CD4-positive, alpha-beta T cell (primary cell): ENCODE results near the gene PKIB. TPM values are rescaled to one million over a fixed set of nuclear protein-coding genes. Genes with fewer than 3 reads are reported as not detected.

ENCODE experiments used
- ATAC-seq: fragments of 200-7000 bp; cut with Tn5 transposase; one replicate; pipeline ENCODE4 v1.10.0; 2022; ENCODE audit warnings: mild to moderate bottlenecking; ENCODE audit not compliant: poor library complexity
- CTCF ChIA-PET: fragments of 350-600 bp; sonication (Branson Sonifier 250); formaldehyde crosslinking; loops from one replicate; lab custom pipeline; 2021; ENCODE audit warnings: antibody characterized with exemption, inconsistent platforms; lab: Charles Lee
- POLR2A ChIA-PET: fragments of 350-600 bp; sonication (Branson Sonifier 250); formaldehyde crosslinking; loops from one replicate; lab custom pipeline; 2021; ENCODE audit warnings: antibody characterized with exemption, inconsistent platforms; lab: Charles Lee
- DNase-seq, 14 experiments: peaks; one replicate each; pipeline ENCODE4 v3.0.0-alpha.2; 2013 to 2020; ENCODE audit warnings: mixed read lengths in 2 of 14
- H3K27ac ChIP-seq, 2 donors: one replicate each; pipeline versions ENCODE4 v1.5.1 to v1.7.0; 2013; ENCODE audit warnings: low read length in 2 of 2, low read depth in 1 of 2, mild to moderate bottlenecking in 1 of 2
- H3K27me3 ChIP-seq, 2 experiments: 1 replicate in 1 of 2; 2 replicates in 1 of 2; pipeline versions ENCODE4 v1.6.1 to v1.7.0; 2013; ENCODE audit warnings: low read length in 2 of 2, control low read depth in 1 of 2, mild to moderate bottlenecking in 1 of 2, moderate library complexity in 1 of 2; ENCODE audit not compliant: insufficient read depth in 2 of 2, control insufficient read depth in 1 of 2
- H3K36me3 ChIP-seq: one replicate; pipeline ENCODE4 v1.6.1; 2013; ENCODE audit warnings: low read length, control low read depth; ENCODE audit not compliant: insufficient read depth
- H3K4me1 ChIP-seq: one replicate; pipeline ENCODE4 v1.6.1; 2013; ENCODE audit warnings: low read length, control low read depth; ENCODE audit not compliant: insufficient read depth
- H3K4me3 ChIP-seq: one replicate; pipeline ENCODE4 v1.5.1; 2013; ENCODE audit warnings: mild to moderate bottlenecking, low read length, moderate library complexity
- H3K9me3 ChIP-seq, 2 experiments: 1 replicate in 1 of 2; 2 replicates in 1 of 2; pipeline versions ENCODE4 v1.6.1 to v1.7.0; 2013; ENCODE audit warnings: low read length in 2 of 2, mild to moderate bottlenecking in 2 of 2, control low read depth in 1 of 2, moderate library complexity in 1 of 2; ENCODE audit not compliant: control insufficient read depth in 1 of 2, insufficient read depth in 1 of 2
- H3K27ac Mint-ChIP-seq: one replicate; pipeline ENCODE4 v1.8.0; 2020; ENCODE audit warnings: mixed read lengths
- H3K27me3 Mint-ChIP-seq: one replicate; pipeline ENCODE4 v1.8.0; 2021; ENCODE audit warnings: mixed read lengths
- H3K36me3 Mint-ChIP-seq: one replicate; pipeline ENCODE4 v1.8.0; 2021; ENCODE audit warnings: low read depth, mixed read lengths
- H3K4me1 Mint-ChIP-seq: one replicate; pipeline ENCODE4 v1.8.0; 2021; ENCODE audit warnings: low read depth, mixed read lengths
- H3K4me3 Mint-ChIP-seq: one replicate; pipeline ENCODE4 v1.8.0; 2020; ENCODE audit warnings: mild to moderate bottlenecking, mixed read lengths
- H3K9me3 Mint-ChIP-seq: one replicate; pipeline ENCODE4 v1.8.0; 2020; ENCODE audit warnings: mixed read lengths
- CTCF ChIP-seq: fragments of 200-600 bp; IDR thresholded peaks from one replicate; pipeline ENCODE4 v1.8.0; 2022; ENCODE audit warnings: antibody characterized with exemption, mild to moderate bottlenecking
- intact Hi-C, 2 experiments: fragments of 100-400 bp; cut with DNase I in 1 of 2; cut with micrococcal nuclease in 1 of 2; formaldehyde crosslinking; loops; one replicate each; pipeline versions ENCODE4 v1.15.1 to v1.9.0; 2023 to 2025; cut with DNase I, micrococcal nuclease
- total RNA-seq, 174 experiments: library from RNA in 2 of 174; stranded (reverse) in 2 of 174; gene quantifications; one replicate each; pipeline ENCODE4 v1.2.3 and lab custom pipeline; 2021 to 2026

Gene PKIB
- total RNA-seq, 2 experiments from 2014 or later = 0.47 to 1.1 TPM

GRCh38 chr6:122753688-122754056 lies 143.5 kb downstream of the PKIB start:
- no peak for TF ChIP-seq CTCF
- Mint-ChIP-seq H3K27ac (no peak overlapping the region), H3K9me3 (no peaks in the 10 kb centered on the region), H3K4me3 (no peak overlapping the region), H3K27me3 (no peaks in the 10 kb centered on the region), H3K36me3 (no peaks in the 10 kb centered on the region), H3K4me1 (peaks cover 21% of the 10 kb centered on the region)
- H3K9me3 ChIP-seq = no peaks in the 10 kb centered on the region
- ChIA-PET POLR2A (no interaction called here), CTCF (no interaction called here)
- peaks cover 3% of the 10 kb centered on the region for H3K4me1 ChIP-seq
- DNase-seq (no peak), ATAC-seq (no peak)
- H3K36me3 ChIP-seq = no peaks in the 10 kb centered on the region
- intact Hi-C loops = no loop called here
- H3K4me3 ChIP-seq = no peak overlapping the region
- H3K27ac ChIP-seq = no peak overlapping the region
- H3K27me3 ChIP-seq = no peaks in the 10 kb centered on the region

- H3K9me3 ChIP-seq = no peaks in the 10 kb centered on the region
- no peak overlapping the region for H3K4me3 Mint-ChIP-seq
- peaks cover 3% of the 10 kb centered on the region for H3K4me1 ChIP-seq
- no peaks in the 10 kb centered on the region for H3K36me3 Mint-ChIP-seq
- ATAC-seq (no peak), DNase-seq (no peak)
- no peak overlapping the region for H3K27ac Mint-ChIP-seq
- TF ChIP-seq CTCF = no peak
- no peaks in the 10 kb centered on the region for H3K27me3 Mint-ChIP-seq
- no peak overlapping the region for H3K27ac ChIP-seq
- intact Hi-C loops = no loop called here
- H3K4me1 Mint-ChIP-seq = peaks cover 21% of the 10 kb centered on the region
- no peaks in the 10 kb centered on the region for H3K9me3 Mint-ChIP-seq
- ChIA-PET POLR2A (no interaction called here), CTCF (no interaction called here)
- H3K27me3 ChIP-seq = no peaks in the 10 kb centered on the region
- no peak overlapping the region for H3K4me3 ChIP-seq
- H3K36me3 ChIP-seq = no peaks in the 10 kb centered on the region
These were observed 144.1 kb downstream of the PKIB start for GRCh38 chr6:122754191-122754731.

- Histone ChIP-seq H3K27me3 (no peaks in the 10 kb centered on the region), H3K4me3 (no peak overlapping the region), H3K27ac (no peak overlapping the region), H3K9me3 (no peaks in the 10 kb centered on the region), H3K36me3 (no peaks in the 10 kb centered on the region), H3K4me1 (peaks cover 3% of the 10 kb centered on the region)
- POLR2A ChIA-PET = no interaction called here
- Mint-ChIP-seq H3K36me3 (no peaks in the 10 kb centered on the region), H3K4me3 (no peak overlapping the region), H3K9me3 (no peaks in the 10 kb centered on the region), H3K27me3 (no peaks in the 10 kb centered on the region), H3K4me1 (peaks cover 21% of the 10 kb centered on the region), H3K27ac (no peak overlapping the region)
- no peak for ATAC-seq
- CTCF ChIA-PET = no interaction called here
- intact Hi-C loops = no loop called here
- no peak for TF ChIP-seq CTCF
- DNase-seq = no peak
These were observed 145.7 kb downstream of the PKIB start for GRCh38 chr6:122755901-122756300.
